ENCODE results near the gene GNG13.

DNA sequence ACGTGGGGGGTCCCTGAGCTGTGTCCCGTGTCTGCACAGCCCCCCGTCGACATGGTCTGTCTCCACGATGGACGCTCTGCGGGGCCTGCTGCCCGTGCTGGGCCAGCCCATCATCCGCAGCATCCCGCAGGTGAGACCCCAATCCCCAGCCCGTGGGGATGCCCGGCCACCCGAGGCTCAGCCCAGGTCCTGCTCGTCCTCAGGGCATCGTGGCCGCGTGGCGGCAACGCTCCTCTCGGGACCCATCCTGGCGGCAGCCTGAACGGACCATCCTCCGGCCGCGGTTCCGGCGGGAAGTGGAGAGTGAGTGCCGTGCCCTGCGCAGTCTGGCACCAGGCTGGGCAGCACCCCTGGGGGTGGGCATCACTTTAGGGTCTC lies 35.1 kb downstream of the GNG13 start:
- TF ChIP-seq EZH2 (IDR thresholded peaks at IDR 0.05; ENCODE audit: insufficient read depth, low read length), result no peak
- TF ChIP-seq, protein P1, sequence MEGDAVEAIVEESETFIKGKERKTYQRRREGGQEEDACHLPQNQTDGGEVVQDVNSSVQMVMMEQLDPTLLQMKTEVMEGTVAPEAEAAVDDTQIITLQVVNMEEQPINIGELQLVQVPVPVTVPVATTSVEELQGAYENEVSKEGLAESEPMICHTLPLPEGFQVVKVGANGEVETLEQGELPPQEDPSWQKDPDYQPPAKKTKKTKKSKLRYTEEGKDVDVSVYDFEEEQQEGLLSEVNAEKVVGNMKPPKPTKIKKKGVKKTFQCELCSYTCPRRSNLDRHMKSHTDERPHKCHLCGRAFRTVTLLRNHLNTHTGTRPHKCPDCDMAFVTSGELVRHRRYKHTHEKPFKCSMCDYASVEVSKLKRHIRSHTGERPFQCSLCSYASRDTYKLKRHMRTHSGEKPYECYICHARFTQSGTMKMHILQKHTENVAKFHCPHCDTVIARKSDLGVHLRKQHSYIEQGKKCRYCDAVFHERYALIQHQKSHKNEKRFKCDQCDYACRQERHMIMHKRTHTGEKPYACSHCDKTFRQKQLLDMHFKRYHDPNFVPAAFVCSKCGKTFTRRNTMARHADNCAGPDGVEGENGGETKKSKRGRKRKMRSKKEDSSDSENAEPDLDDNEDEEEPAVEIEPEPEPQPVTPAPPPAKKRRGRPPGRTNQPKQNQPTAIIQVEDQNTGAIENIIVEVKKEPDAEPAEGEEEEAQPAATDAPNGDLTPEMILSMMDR (IDR thresholded peaks at IDR 0.05; ENCODE audit: insufficient read depth, low read depth, low read length), result no peak

Data from astrocyte (in vitro differentiated cells and primary cell).